Tibial nerve (tissue), 4 donors: ENCODE measurements around the gene IGFL2.

Source experiments
- CTCF ChIP-seq, 5 experiments: fragments of 200-600 bp in 3 of 5; fragments of 450-650 bp in 2 of 5; sonication (generic) in 3 of 5; IDR thresholded peaks; one replicate each; pipeline ENCODE4 v1.5.1; 2016 to 2019; ENCODE audit warnings: antibody characterized with exemption in 5 of 5, mild to moderate bottlenecking in 3 of 5, moderate library complexity in 2 of 5
- EP300 ChIP-seq, 2 donors: sonication (generic); formaldehyde crosslinking; IDR thresholded peaks; one replicate each; pipeline ENCODE4 v1.6.1; 2017; ENCODE audit warnings: antibody characterized with exemption in 2 of 2, mild to moderate bottlenecking in 1 of 2

GRCh38 chr19:46198756-46199155 lies 50.7 kb downstream of the IGFL2 start:
- TF ChIP-seq EP300 (IDR thresholded peaks at IDR 0.05) (no peak), CTCF (IDR thresholded peaks at IDR 0.05) (no peak)
